Effector memory CD4-positive, alpha-beta T cell (primary cell): ENCODE results near the gene TLDC2.

Source experiments
- DNase-seq, 3 donors: peaks; one replicate each; pipeline ENCODE4 v3.0.0-alpha.2; 2020
- H3K27ac ChIP-seq: 2 replicates; pipeline ENCODE4 v1.7.0; 2013; ENCODE audit warnings: mild to moderate bottlenecking, low read length, moderate library complexity; ENCODE audit not compliant: insufficient read depth, poor library complexity, severe bottlenecking
- H3K27me3 ChIP-seq: replicated peaks from 2 replicates; pipeline ENCODE4 v1.7.0; 2013; ENCODE audit warnings: mild to moderate bottlenecking, low read length; ENCODE audit not compliant: insufficient read depth, control insufficient read depth, poor library complexity, severe bottlenecking
- H3K36me3 ChIP-seq: 2 replicates; pipeline ENCODE4 v1.7.0; 2013; ENCODE audit warnings: mild to moderate bottlenecking, low read length, moderate library complexity; ENCODE audit not compliant: control insufficient read depth, insufficient read depth
- H3K4me1 ChIP-seq: 2 replicates; pipeline ENCODE4 v1.7.0; 2013; ENCODE audit warnings: low read length, mild to moderate bottlenecking; ENCODE audit not compliant: control insufficient read depth, insufficient read depth, poor library complexity, severe bottlenecking
- H3K4me3 ChIP-seq: 2 replicates; pipeline ENCODE4 v1.7.0; 2013; ENCODE audit warnings: low read length, low read depth, mild to moderate bottlenecking; ENCODE audit not compliant: insufficient read depth, poor library complexity, severe bottlenecking
- H3K9me3 ChIP-seq: 2 replicates; pipeline ENCODE4 v1.7.0; 2013; ENCODE audit warnings: mild to moderate bottlenecking, low read length, moderate library complexity; ENCODE audit not compliant: control insufficient read depth
- total RNA-seq, 3 donors: gene quantifications; one replicate each; lab custom pipeline; 2026; lab: John Stamatoyannopoulos, UW

TLDC2 gene
- total RNA-seq, result 0 reads per million in 3 donors

DNA sequence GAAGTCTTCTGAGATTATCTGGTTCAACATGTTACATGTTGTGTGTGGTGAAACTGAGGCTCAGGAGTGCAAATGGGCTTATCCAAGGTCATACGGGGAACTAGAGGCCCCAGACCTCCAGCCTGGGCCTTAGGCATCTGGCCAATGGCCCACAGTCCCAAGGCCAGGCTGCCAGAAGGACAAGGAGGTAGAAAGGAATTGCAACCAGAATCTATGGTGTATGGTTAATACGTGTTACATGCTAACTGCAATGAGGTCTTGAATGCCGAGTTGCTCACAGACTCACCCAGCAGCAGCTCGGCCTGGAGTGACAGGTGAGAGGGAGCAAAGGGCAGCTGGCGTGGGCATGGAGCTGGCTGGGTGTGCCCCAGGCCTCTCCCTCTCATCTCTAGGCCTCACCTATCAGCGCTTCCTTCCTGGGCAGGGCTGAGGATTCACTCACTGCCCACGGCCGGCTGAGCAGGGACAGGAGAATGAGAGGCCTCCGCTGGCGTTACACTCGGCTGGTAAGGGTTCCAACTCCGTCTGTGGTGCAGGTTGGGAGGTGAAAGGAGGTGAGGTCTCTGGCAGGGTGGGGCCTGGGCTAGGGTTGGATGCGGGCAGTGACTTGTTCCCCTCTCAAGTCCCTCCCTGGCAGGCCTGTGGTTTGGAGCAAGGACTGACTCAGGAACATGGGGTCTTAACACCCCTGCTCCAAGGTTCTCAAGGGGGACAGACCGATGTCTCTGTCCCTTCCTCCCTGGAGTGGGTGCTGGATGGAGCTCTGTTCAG lies at the start of gene TLDC2:
TSS of gene TLDC2 (plus strand) at position 437 of the 771 bp plus-strand sequence. CDS start at position 474, 37 bp downstream.
- Histone ChIP-seq H3K4me3 (no peak within 1 kb of the TSS), H3K4me1 (no peaks in the 10 kb centered on the region), H3K36me3 (no peaks in the 10 kb centered on the region), H3K27ac (no peak within 1 kb of the TSS), H3K9me3 (no peaks in the 10 kb centered on the region), H3K27me3 (no peaks in the 10 kb centered on the region)
- DNase-seq, result no peak

DNA sequence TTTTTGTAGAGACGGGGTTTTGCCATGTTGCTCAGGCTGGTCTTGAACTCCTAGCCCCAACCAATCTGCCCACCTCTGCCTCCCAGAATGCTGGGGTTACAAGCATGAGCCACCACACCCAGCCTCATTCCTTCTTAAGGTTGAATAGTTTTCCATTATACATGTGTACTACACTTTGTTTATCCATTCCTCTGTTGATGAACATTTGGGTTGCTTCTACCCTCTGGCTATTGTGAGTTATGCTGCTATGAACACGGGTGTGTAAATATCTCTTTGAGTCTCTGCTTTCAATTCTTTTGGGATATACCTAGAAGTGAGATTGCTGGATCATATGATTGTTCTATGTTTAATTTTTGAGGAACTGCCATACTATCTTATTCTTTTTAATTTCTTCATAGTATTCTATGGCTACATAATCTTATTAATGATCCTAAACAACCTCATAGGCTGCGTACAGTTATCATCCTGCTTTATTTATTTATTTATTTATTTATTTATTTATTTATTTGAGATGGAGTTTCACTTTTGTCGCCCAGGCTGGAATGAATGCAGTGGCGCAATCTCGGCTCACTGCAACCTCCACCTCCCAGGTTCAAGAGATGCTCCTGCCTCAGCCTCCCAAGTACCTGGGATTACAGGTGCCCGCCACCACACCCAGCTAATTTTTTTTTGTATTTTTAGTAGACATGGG lies 49.2 kb upstream of the TLDC2 start:
- Histone ChIP-seq H3K36me3 (no peaks in the 10 kb centered on the region), H3K27me3 (no peaks in the 10 kb centered on the region), H3K4me1 (no peaks in the 10 kb centered on the region), H3K4me3 (no peak overlapping the region), H3K27ac (no peak overlapping the region), H3K9me3 (no peaks in the 10 kb centered on the region)
- DNase-seq, result no peak

DNA sequence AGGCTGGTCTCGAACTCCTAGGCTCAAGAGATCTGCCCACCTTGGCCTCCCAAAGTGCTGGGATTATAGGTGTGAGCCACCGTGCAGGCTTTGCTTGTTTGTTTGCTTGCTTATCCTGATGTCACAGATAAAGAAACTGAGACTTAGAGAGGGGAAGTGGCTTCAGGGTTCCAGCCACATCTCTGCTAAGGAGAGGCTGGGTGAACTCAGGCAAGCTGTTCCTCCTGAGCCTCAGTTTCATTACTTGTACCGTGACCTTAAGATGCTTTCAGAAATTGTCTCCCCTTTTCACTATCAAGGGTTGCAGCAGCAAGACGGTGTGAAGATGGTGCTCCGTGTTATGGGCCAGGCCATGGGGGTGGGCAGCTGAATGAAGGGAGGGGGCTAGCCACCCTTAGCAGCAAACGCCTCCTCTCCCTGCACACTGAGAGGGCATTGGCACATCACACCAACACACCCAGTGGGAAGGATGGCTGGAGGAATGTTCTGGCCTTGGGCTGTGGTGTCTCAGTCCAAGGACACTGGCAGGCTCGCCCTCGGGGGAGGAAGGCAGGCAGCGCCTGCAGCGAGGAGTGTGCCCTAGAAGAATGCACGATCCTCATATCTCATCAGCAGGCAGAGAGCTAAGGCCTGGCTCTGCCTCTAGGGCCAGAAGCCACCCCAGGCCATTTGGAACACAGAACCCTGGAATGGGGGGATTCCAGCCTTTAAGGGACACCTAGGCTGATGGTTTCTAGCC lies 48.2 kb upstream of the TLDC2 start:
- no peak for DNase-seq
- H3K27me3 ChIP-seq, result no peaks in the 10 kb centered on the region
- H3K4me3 ChIP-seq, result no peak overlapping the region
- H3K9me3 ChIP-seq, result no peaks in the 10 kb centered on the region
- no peaks in the 10 kb centered on the region for H3K36me3 ChIP-seq
- H3K27ac ChIP-seq, result no peak overlapping the region
- H3K4me1 ChIP-seq, result no peaks in the 10 kb centered on the region

DNA sequence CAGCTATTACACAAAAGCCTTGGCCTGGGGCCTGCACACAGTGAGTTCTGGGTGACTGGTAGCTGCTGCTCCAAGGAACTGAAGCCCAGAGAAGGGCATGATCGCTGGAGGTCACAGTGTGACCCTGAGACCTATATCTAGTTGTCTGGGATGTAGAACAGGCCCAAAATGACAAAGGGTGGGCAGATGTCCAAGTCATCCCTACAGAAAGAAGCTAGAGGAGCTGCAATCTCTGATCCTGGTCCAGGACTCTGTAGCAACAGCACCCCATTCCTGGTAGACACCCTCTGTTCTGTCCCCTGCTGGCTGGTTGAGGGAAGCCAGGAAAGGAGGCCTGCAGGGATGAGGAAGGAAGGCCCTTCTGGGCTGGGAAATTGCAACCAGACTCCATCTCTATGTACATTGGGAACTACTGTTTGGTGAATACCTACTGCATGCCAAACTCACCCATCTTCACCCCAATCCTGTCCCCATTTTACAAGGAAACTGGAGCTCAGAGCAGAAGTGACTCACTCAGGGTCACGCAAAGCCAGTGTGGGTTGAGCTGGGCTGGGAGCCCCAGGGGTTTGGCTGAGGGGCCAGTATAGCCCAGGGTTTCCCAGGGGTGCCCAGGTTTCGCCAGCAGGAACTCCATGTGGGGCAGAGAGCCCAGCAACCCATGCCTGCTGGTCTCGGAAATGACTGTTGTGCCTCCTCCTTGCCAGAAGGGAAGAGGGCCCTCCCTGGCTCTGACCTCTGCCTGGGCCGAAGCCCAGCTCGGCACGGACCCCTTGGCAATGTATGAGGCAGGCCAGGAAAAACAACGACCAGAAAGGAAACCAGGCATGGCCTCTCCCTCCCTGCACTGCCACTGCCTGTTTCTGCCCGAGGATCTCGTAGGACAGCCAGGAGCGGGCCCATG lies 44.9 kb upstream of the TLDC2 start:
- H3K9me3 ChIP-seq, result no peaks in the 10 kb centered on the region
- H3K27me3 ChIP-seq, result no peaks in the 10 kb centered on the region
- H3K36me3 ChIP-seq, result no peaks in the 10 kb centered on the region
- no peak overlapping the region for H3K27ac ChIP-seq
- no peak overlapping the region for H3K4me3 ChIP-seq
- peaks cover 6% of the 10 kb centered on the region for H3K4me1 ChIP-seq
- no peak for DNase-seq

DNA sequence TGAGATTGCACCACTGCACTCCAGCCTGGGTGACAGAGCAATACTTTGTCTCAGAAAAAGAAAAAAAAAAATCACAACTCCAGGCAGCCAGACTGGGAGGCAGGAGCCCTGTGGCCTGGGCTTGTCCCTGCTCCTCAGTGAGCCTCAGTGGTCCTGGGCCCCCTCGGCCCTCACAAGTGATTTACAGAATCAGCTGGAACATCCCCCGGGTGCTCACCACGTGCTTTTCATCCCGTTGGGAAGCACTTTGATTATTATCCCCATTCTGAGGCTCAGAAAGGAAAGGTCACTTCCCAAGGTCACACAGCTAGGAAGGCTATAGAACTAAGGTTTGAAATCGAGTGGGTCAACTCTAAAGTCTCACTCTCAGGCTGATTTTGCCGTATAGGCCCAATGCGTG lies 43.1 kb upstream of the TLDC2 start:
- Histone ChIP-seq H3K27ac (no peak overlapping the region), H3K9me3 (no peaks in the 10 kb centered on the region), H3K36me3 (no peaks in the 10 kb centered on the region), H3K27me3 (no peaks in the 10 kb centered on the region), H3K4me1 (peaks cover 6% of the 10 kb centered on the region), H3K4me3 (no peak overlapping the region)
- no peak for DNase-seq

DNA sequence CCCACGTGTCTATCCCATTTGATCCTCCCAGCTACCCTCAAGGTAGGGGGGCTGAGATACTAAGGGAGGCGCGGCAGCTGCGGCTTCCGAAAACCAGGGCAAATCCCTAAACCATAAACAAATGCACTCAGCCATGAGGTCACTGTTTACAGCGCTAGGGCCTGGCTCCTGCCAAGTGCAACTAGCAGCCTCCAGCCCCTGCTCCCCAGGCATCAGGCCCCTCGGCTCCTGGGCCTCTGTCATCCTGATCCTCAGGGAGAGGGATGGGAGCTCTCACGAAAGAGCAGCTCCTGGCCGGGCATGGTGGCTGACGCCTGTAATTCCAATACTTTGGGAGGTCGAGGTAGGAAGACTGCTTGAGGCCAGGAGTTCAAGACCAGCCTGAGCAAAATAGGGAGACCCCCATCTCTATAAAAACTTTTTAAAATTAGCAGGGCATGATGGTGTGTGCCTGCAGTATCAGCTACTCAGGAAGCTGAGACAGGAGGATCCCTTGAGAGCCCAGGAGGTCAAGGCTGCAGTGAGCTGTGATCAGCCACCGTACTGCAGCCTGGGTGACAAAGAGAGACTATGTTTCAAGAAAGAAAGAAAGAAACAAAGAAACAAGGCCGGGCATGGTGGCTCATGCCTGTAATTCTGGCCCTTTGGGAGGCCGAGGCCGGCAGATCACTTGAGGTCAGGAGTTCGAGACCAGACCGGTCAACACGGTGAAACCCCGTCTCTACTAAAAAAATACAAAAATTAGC lies 42.5 kb upstream of the TLDC2 start:
- no peaks in the 10 kb centered on the region for H3K36me3 ChIP-seq
- peaks cover 6% of the 10 kb centered on the region for H3K4me1 ChIP-seq
- no peak for DNase-seq

DNA sequence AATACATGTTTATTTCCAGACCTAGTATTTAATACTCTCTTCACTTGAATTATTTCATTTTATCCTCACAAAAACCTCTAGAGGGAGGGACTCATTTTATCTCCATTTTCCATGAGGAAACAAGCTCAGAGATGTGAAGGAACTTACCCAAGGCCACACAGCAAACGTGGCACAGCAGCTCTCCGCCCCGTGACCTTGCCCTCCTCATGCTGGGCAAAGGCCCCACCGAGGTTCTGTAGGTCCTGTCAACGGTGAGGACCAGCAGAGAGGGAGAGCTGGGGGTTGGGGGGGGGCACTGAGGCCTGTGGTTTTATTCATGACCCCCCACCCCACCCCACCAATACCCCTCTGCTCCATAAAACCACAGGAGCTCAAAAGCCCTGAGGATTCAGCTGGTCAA lies 40.9 kb upstream of the TLDC2 start:
- Histone ChIP-seq H3K4me1 (peaks cover 6% of the 10 kb centered on the region), H3K9me3 (no peaks in the 10 kb centered on the region), H3K27me3 (no peaks in the 10 kb centered on the region), H3K27ac (no peak overlapping the region), H3K36me3 (no peaks in the 10 kb centered on the region), H3K4me3 (peak overlapping the region; percentile 51)
- DNase-seq, result no peak

More for the DNA sequence above, 42.5 kb upstream of the TLDC2 start:
- Histone ChIP-seq H3K4me3 (no peak overlapping the region), H3K27me3 (no peaks in the 10 kb centered on the region), H3K27ac (no peak overlapping the region), H3K9me3 (no peaks in the 10 kb centered on the region)

DNA sequence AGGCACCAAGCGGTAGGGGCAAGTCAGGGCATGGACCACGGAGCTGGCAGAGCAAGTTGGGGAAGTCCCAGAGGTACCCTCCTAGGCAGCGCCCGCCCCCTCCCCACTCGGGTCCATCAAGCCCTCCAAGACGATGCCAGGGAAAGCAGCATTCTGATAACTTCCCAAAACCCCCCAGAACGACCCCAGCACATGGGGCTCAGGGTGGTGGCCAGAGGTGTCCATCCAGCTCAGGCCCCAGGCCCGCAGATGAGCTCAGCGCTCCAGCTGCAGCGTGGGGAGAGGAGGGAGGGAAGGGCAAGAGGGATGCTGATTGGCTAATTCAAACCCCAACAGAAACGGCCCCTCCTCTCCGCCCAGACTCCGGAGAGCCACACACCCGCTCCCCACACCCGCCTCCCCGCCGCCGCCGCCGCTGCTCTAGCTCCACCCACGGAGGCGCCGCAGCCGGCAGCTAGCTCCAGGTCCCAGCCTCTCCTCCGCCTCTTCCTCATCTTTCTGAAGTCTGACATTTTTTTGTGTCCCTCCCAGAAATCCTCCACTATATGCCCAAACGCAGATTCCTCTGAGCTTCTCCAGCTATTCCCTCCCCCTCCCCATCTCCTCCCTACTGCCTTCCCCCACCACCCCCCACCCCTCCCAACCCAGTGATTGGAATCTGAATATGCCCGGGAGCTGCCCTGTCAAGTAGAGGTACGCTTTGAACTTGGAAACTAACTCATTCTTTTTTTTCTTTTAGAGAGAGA lies 40.3 kb upstream of the TLDC2 start:
- Histone ChIP-seq H3K4me1 (peaks cover 6% of the 10 kb centered on the region), H3K27me3 (no peaks in the 10 kb centered on the region), H3K36me3 (no peaks in the 10 kb centered on the region), H3K9me3 (no peaks in the 10 kb centered on the region), H3K27ac (no peak overlapping the region), H3K4me3 (peak overlapping the region; percentile 51)
- peak; percentile 56 to 70 (median 65) for DNase-seq
